K562 (cell line): ENCODE measurements around the gene UBA1. TPM values are rescaled to one million over a fixed set of nuclear protein-coding genes. Genes with fewer than 3 reads are reported as not detected.

Experiments
- ATAC-seq: fragments of 200-7000 bp; cut with Tn5 transposase; 3 replicates; pipeline ENCODE4 v1.9.1; 2020; ENCODE audit warnings: moderate library complexity
- BruUV-seq: library from RNA; stranded (reverse); fragments of 400-500 nt; replicated peaks from 2 replicates; lab custom pipeline; 2021; lab: Mats Ljungman, UMichigan
- CTCF ChIA-PET: fragments of 300-600 bp; formaldehyde crosslinking; extraction: SDS; loops from one replicate; lab custom pipeline; 2021; ENCODE audit warnings: low intra/inter-chr PET ratio; lab: Yijun Ruan, JAX
- POLR2A ChIA-PET: fragments of 300-600, 350-650 bp; sonication (Branson Sonifier 250); formaldehyde crosslinking; extraction: SDS; loops from one replicate; lab custom pipeline; 2021; ENCODE audit warnings: antibody characterized with exemption, inconsistent platforms; lab: Yijun Ruan, JAX
- DNase-seq, 4 experiments: peaks; one replicate each; pipeline versions ENCODE4 v3.0.0 to v3.0.0-alpha.2; 2011 to 2018; ENCODE audit warnings: low spot score in 3 of 4, mixed read lengths in 3 of 4; ENCODE audit errors: extremely low read depth in 1 of 4
- FAIRE-seq: peaks from 2 replicates; lab custom pipeline; 2011; peaks lifted over from hg19 to GRCh38; lab: Jason Lieb, UNC
- H2AFZ ChIP-seq: 2 replicates; pipeline ENCODE4 v1.6.0; 2011; ENCODE audit warnings: low read depth, low read length, control low read depth, inconsistent platforms
- H3K27ac ChIP-seq: fragments of 200-600 bp; 3 replicates; pipeline ENCODE4 v1.8.0; 2011; ENCODE audit warnings: low read depth, mild to moderate bottlenecking, control low read depth, inconsistent platforms, low read length, moderate library complexity, mixed read lengths; ENCODE audit errors: extremely low read depth
- H3K27me3 ChIP-seq, 2 experiments: fragments of 300-600 bp in 1 of 2; 2 replicates in 1 of 2; 3 replicates in 1 of 2; pipeline versions ENCODE4 v1.6.0 to v1.8.0; 2011; ENCODE audit warnings: inconsistent platforms in 2 of 2, low read length in 2 of 2, mild to moderate bottlenecking in 1 of 2, mixed read lengths in 1 of 2, moderate library complexity in 1 of 2; ENCODE audit not compliant: control insufficient read depth in 2 of 2, insufficient read depth in 2 of 2
- H3K36me3 ChIP-seq: fragments of 300-600 bp; 3 replicates; pipeline ENCODE4 v1.8.0; 2011; ENCODE audit warnings: mild to moderate bottlenecking, low read length, inconsistent platforms; ENCODE audit not compliant: control insufficient read depth, insufficient read depth
- H3K4me1 ChIP-seq, 2 experiments: fragments of 200-600 bp in 1 of 2; replicated peaks in 1 of 2; 2 replicates in 1 of 2; 3 replicates in 1 of 2; pipeline versions ENCODE4 v1.5.1 to v1.8.0; 2011; ENCODE audit warnings: inconsistent platforms in 2 of 2, low read length in 2 of 2, mild to moderate bottlenecking in 1 of 2, mixed read lengths in 1 of 2, moderate library complexity in 1 of 2; ENCODE audit not compliant: control insufficient read depth in 2 of 2, insufficient read depth in 2 of 2
- H3K4me2 ChIP-seq: 2 replicates; pipeline ENCODE4 v1.6.1; 2011; ENCODE audit warnings: low read length, control low read depth, inconsistent platforms, mixed read lengths; ENCODE audit not compliant: insufficient read depth
- H3K4me3 ChIP-seq: fragments of 200-600 bp; sonication (generic), shearing (Covaris generic); 2 replicates; pipeline ENCODE4 v1.5.1; 2016; ENCODE audit warnings: control low read depth, inconsistent platforms
- H3K79me2 ChIP-seq: fragments of 200-600 bp; 3 replicates; pipeline ENCODE4 v1.8.0; 2011; ENCODE audit warnings: low read length, inconsistent platforms; ENCODE audit not compliant: control insufficient read depth, insufficient read depth
- H3K9ac ChIP-seq, 2 experiments: 2 replicates each; pipeline versions ENCODE4 v1.6.0 to v1.6.1; 2011; ENCODE audit warnings: low read depth in 2 of 2, low read length in 2 of 2, control low read depth in 1 of 2, inconsistent platforms in 1 of 2, mild to moderate bottlenecking in 1 of 2, mixed read lengths in 1 of 2; ENCODE audit not compliant: insufficient read depth in 1 of 2
- H3K9me1 ChIP-seq: one replicate; pipeline ENCODE4 v1.6.0; 2011; ENCODE audit warnings: inconsistent platforms, mild to moderate bottlenecking, low read length, moderate library complexity; ENCODE audit not compliant: control insufficient read depth, insufficient read depth
- H3K9me3 ChIP-seq: replicated peaks from 2 replicates; pipeline ENCODE4 v1.5.1; 2011; ENCODE audit warnings: low read depth, low read length, inconsistent platforms; ENCODE audit not compliant: control insufficient read depth, insufficient read depth
- H4K20me1 ChIP-seq: replicated peaks from 2 replicates; pipeline ENCODE4 v1.6.1; 2011; ENCODE audit warnings: low read length, inconsistent platforms, mixed read lengths; ENCODE audit not compliant: control insufficient read depth, insufficient read depth
- CEBPG ChIP-seq, 3 experiments: fragments of 200-800 bp in 1 of 3; sonication (Bioruptor generic) in 1 of 3; sonication (generic) in 1 of 3; formaldehyde crosslinking in 1 of 3; IDR thresholded peaks in 2 of 3; conservative IDR thresholded peaks in 1 of 3; 2 replicates each; pipeline versions ENCODE4 v1.6.1 to v1.8.0; 2016 to 2022; ENCODE audit warnings: missing compliant biosample characterization in 2 of 3, missing genetic modification characterization in 2 of 3, mild to moderate bottlenecking in 1 of 3, missing genetic modification reagents in 1 of 3
- HIVEP1 ChIP-seq: fragments of 250-450 bp; sonication (Bioruptor Pico); IDR thresholded peaks from 2 replicates; pipeline ENCODE4 v1.4.0; 2020; ENCODE audit warnings: mild to moderate bottlenecking
- WGBS: fragments of 100-300 bp; shearing (Covaris generic); methylation state at CpG from one replicate; pipeline ENCODE4 v1.1.6; 2016; ENCODE audit warnings: low coverage, mixed read lengths; ENCODE audit not compliant: insufficient coverage; ENCODE audit errors: missing lambda C conversion rate; 5-methylcytosine and 5-hydroxymethylcytosine counted together
- in situ Hi-C: fragments of 300-500 bp; cut with MboI; formaldehyde crosslinking; loops from 4 replicates; pipeline ENCODE4 v1.15.0; 2018; ENCODE audit warnings: inconsistent platforms, mixed read lengths
- intact Hi-C: fragments of 100-400 bp; cut with micrococcal nuclease; formaldehyde crosslinking; loops from 2 replicates; pipeline ENCODE4 v1.14.2; 2022
- polyA plus RNA-seq, 8 experiments: library from polyadenylated mRNA; depleted of rRNA in 4 of 8; stranded (reverse) in 5 of 8; unstranded in 3 of 8; fragments of >200 nt; fragmentation: Nextera tagmentation in 2 of 8; fragmentation: Illumina TruSeq in 1 of 8; extraction: Ambion mirVana in 2 of 8; extraction: Trizol in 1 of 8; gene quantifications; 2 replicates each; pipeline versions ENCODE4 v1.2.1 to v1.2.3, GENCODE V29; 2011 to 2014; ENCODE audit warnings: inconsistent platforms in 1 of 8, missing spikeins in 1 of 8
- total RNA-seq, 7 experiments: library from RNA; depleted of rRNA in 6 of 7; stranded (reverse); fragments of >200 nt in 6 of 7; fragmentation: Illumina TruSeq in 2 of 7; extraction: Trizol in 2 of 7; gene quantifications; 2 replicates each; pipeline versions ENCODE4 v1.2.1 to v1.2.3, GENCODE V29; 2011 to 2021; ENCODE audit warnings: low replicate concordance in 1 of 7
- TF ChIP-seq, protein P1 (sequence below), 2 experiments: fragments of 450-650 bp in 1 of 2; sonication (generic) in 1 of 2; formaldehyde crosslinking in 1 of 2; IDR thresholded peaks in 1 of 2; conservative IDR thresholded peaks in 1 of 2; 2 replicates each; pipeline versions ENCODE4 v1.6.1 to v1.8.1; 2016 to 2023; ENCODE audit warnings: mild to moderate bottlenecking in 2 of 2, moderate library complexity in 2 of 2, inconsistent platforms in 1 of 2, missing genetic modification reagents in 1 of 2

Gene UBA1
- total and polyA plus RNA-seq, 9 of the 15 experiments (the other 6 are each of a cell fraction or from before 2014, with no cell fraction given) = 32.0 to 174 (median 93.6) TPM

DNA sequence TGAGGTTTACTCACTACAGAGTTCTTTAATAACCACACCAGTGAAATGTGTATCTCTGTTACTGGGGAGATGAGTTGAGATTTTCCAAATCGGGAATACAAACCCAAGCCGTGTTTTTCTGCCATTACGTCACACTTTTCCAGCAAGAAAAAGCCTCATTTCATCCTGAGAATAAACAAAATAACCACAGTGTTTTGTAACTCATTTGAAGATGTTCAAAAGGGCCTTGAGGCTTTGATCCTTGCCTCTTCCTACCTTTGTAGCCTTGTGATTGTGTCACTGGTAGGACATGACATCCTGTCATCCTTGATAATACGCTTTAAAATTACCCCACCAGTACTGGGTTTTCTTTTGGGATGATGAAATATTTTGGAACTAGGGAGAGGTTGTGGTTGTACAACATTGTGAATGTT, 42.1 kb downstream of the UBA1 start:
- BruUV-seq = no TSS peak
- Histone ChIP-seq H3K27me3 (no peaks in the 10 kb centered on the region; a peak in 1 of 5 replicates), H3K36me3 (no peaks in the 10 kb centered on the region; the same call in 2 of the 3 replicates), H3K9me3 (no peaks in the 10 kb centered on the region), H4K20me1 (no peaks in the 10 kb centered on the region), H3K9ac (no peak overlapping the region), H3K4me1 (peaks cover 6 to 7% of the 10 kb centered on the region in 2 experiments; a peak in 4 of 5 replicates), H3K79me2 (peaks cover 30% of the 10 kb centered on the region), H3K4me2 (no peak overlapping the region), H3K9me1 (no peaks in the 10 kb centered on the region), H3K4me3 (no peak overlapping the region), H2AFZ (no peak overlapping the region), H3K27ac (no peak overlapping the region)
- intact Hi-C loops (no loop called here), in situ Hi-C loops (no loop called here)
- ChIA-PET CTCF (no interaction called here), POLR2A (interaction anchor here (0.6 to 0.8 kb wide), 3 partner anchors 10 to 82 kb away, joined by 3 to 4 read pairs (median 3); no protein-coding TSS in a partner anchor)
- 72% methylated on average over 4 of the region's 4 CpGs for WGBS
- ATAC-seq (no peak), DNase-seq (no peak), FAIRE-seq (no peak)
- TF ChIP-seq HIVEP1 (CRISPR knock-in tag) = no peak
- TF ChIP-seq, protein P1, sequence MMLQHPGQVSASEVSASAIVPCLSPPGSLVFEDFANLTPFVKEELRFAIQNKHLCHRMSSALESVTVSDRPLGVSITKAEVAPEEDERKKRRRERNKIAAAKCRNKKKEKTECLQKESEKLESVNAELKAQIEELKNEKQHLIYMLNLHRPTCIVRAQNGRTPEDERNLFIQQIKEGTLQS (IDR thresholded peaks at IDR 0.05) = peak; percentile 28; the same call in 1 of the 2 replicates
- TF ChIP-seq, protein P1 (CRISPR knock-in tag; conservative IDR thresholded peaks at IDR 0.05) = no peak
- no peak for TF ChIP-seq CEBPG (CRISPR knock-in tag; IDR thresholded peaks at IDR 0.05)
- TF ChIP-seq CEBPG (tag; conservative IDR thresholded peaks at IDR 0.05 in 1 of 2, IDR thresholded peaks at IDR 0.05 in 1 of 2) = peak in 1 of 2 experiments; percentile 54; a peak in 1 of 4 replicates
